ENCODE data around the gene TBRG4.

The TBRG4 gene

GRCh38 chr7:45099891-45100760 is 11.4 kb downstream of the TBRG4 start:
- DNase-seq (ENCODE audit: low read depth, low spot score), result no peak
- H3K27ac ChIP-seq, result peak overlapping the region; percentile 67

- no peak for DNase-seq (ENCODE audit: low read depth, low spot score)
- peak overlapping the region; percentile 67 for H3K27ac ChIP-seq
Measured at GRCh38 chr7:45098983-45099839, 12.3 kb downstream of the TBRG4 start.

GRCh38 chr7:45092931-45093235 is 18.6 kb downstream of the TBRG4 start:
- no peak for DNase-seq (ENCODE audit: low read depth, low spot score)

GRCh38 chr7:45092100-45092930 is 19.2 kb downstream of the TBRG4 start:
- peak; percentile 18 for DNase-seq (ENCODE audit: low read depth, low spot score)
- peak overlapping the region; percentile 10 for H3K27ac ChIP-seq

More at GRCh38 chr7:45092931-45093235, 18.6 kb downstream of the TBRG4 start:
- peak overlapping the region; percentile 10 for H3K27ac ChIP-seq

GRCh38 chr7:45089341-45089891 is 22.1 kb downstream of the TBRG4 start:
- H3K27ac ChIP-seq, result no peak overlapping the region
- peak; percentile 12 for DNase-seq (ENCODE audit: low read depth, low spot score)

- DNase-seq (ENCODE audit: low read depth, low spot score), result no peak
- no peak within 1 kb of the TSS for H3K27ac ChIP-seq
Measured at GRCh38 chr7:45088821-45089340, 22.6 kb downstream of the TBRG4 start, which contains the start of gene NACAD. Gene NACAD, minus strand, starts transcription at chr7:45088969. Its CDS starts 75 bp downstream, at chr7:45088894.

- no peak overlapping the region for H3K27ac ChIP-seq
- no peak for DNase-seq (ENCODE audit: low read depth, low spot score)
Measured at GRCh38 chr7:45088146-45088701, 23.3 kb downstream of the TBRG4 start.

- no peak for DNase-seq (ENCODE audit: low read depth, low spot score)
- no peak overlapping the region for H3K27ac ChIP-seq
Measured at GRCh38 chr7:45087301-45088145, 24.0 kb downstream of the TBRG4 start.

- no peak overlapping the region for H3K27ac ChIP-seq
- DNase-seq (ENCODE audit: low read depth, low spot score), result no peak
Measured at GRCh38 chr7:45086331-45087065, 25.0 kb downstream of the TBRG4 start.

- no peak overlapping the region for H3K27ac ChIP-seq
- no peak for DNase-seq (ENCODE audit: low read depth, low spot score)
Measured at GRCh38 chr7:45085619-45086200, 25.8 kb downstream of the TBRG4 start.

- H3K27ac ChIP-seq, result no peak overlapping the region
- DNase-seq (ENCODE audit: low read depth, low spot score), result no peak
Measured at GRCh38 chr7:45084901-45085618, 26.4 kb downstream of the TBRG4 start.

GRCh38 chr7:45084336-45084735 is 27.2 kb downstream of the TBRG4 start:
- no peak for DNase-seq (ENCODE audit: low read depth, low spot score)
- no peak overlapping the region for H3K27ac ChIP-seq

- no peak for DNase-seq (ENCODE audit: low read depth, low spot score)
- no peak overlapping the region for H3K27ac ChIP-seq
Measured at GRCh38 chr7:45082831-45083331, 28.6 kb downstream of the TBRG4 start.

- H3K27ac ChIP-seq, result no peak overlapping the region
- no peak for DNase-seq (ENCODE audit: low read depth, low spot score)
Measured at GRCh38 chr7:45082031-45082830, 29.3 kb downstream of the TBRG4 start.

GRCh38 chr7:45081670-45081974 is 29.9 kb downstream of the TBRG4 start:
- DNase-seq (ENCODE audit: low read depth, low spot score), result no peak

More at GRCh38 chr7:45081670-45081974, 29.9 kb downstream of the TBRG4 start:
- H3K27ac ChIP-seq, result no peak overlapping the region

All from epithelial cell of prostate (primary cell).